HepG2 (cell line): Measurements from ENCODE around the gene CHST3. TPM values are rescaled to one million over a fixed set of nuclear protein-coding genes. Genes with fewer than 3 reads are reported as not detected.

ENCODE experiments used
- ATF1 ChIP-seq: IDR thresholded peaks from 2 replicates; pipeline ENCODE4 v1.6.1; 2016; ENCODE audit warnings: mild to moderate bottlenecking, control low read depth
- GATA4 ChIP-seq: sonication (generic); IDR thresholded peaks from 2 replicates; pipeline ENCODE4 v1.6.1; 2016; ENCODE audit warnings: antibody characterized with exemption, low read depth, borderline replicate concordance
- MZF1 ChIP-seq: sonication (generic); formaldehyde crosslinking; IDR thresholded peaks from 2 replicates; pipeline ENCODE4 v1.8.1; 2023; ENCODE audit warnings: mild to moderate bottlenecking, missing genetic modification reagents, borderline replicate concordance
- NCOA2 ChIP-seq: sonication (generic); formaldehyde crosslinking; IDR thresholded peaks from 2 replicates; pipeline ENCODE4 v1.8.0; 2022; ENCODE audit warnings: inconsistent platforms
- NR2C2 ChIP-seq: sonication (generic); formaldehyde crosslinking; IDR thresholded peaks from 2 replicates; pipeline ENCODE4 v1.4.0; 2020; ENCODE audit warnings: missing genetic modification reagents, mild to moderate bottlenecking, moderate library complexity, borderline replicate concordance
- RCOR2 ChIP-seq: IDR thresholded peaks from 2 replicates; pipeline ENCODE4 v1.6.1; 2016; ENCODE audit warnings: missing biosample characterization, missing genetic modification reagents
- SCMH1 ChIP-seq: sonication (generic); formaldehyde crosslinking; IDR thresholded peaks from 2 replicates; pipeline ENCODE4 v1.9.0; 2021; ENCODE audit warnings: missing genetic modification reagents, mild to moderate bottlenecking, borderline replicate concordance
- SMAD9 ChIP-seq: sonication (generic); formaldehyde crosslinking; IDR thresholded peaks from 2 replicates; pipeline ENCODE4 v1.5.1; 2020; ENCODE audit warnings: mild to moderate bottlenecking, missing genetic modification reagents
- SRSF4 ChIP-seq: fragments of 200-400 bp; formaldehyde crosslinking; IDR thresholded peaks from one replicate; pipeline ENCODE4 v1.6.1; 2018; ENCODE audit warnings: mild to moderate bottlenecking, low read depth, low read length, moderate library complexity; ENCODE audit not compliant: poor library complexity, severe bottlenecking
- YEATS4 ChIP-seq: sonication (generic); formaldehyde crosslinking; IDR thresholded peaks from 2 replicates; pipeline ENCODE4 v1.4.0; 2020; ENCODE audit warnings: missing genetic modification reagents, borderline replicate concordance
- ZNF234 ChIP-seq: sonication (generic); formaldehyde crosslinking; conservative IDR thresholded peaks from 2 replicates; pipeline ENCODE4 v1.5.1; 2020; ENCODE audit warnings: mild to moderate bottlenecking, missing genetic modification reagents
- ZNF460 ChIP-seq: sonication (generic); formaldehyde crosslinking; IDR thresholded peaks from 2 replicates; pipeline ENCODE4 v1.5.1; 2020; ENCODE audit warnings: missing genetic modification reagents, mild to moderate bottlenecking, borderline replicate concordance
- ZNF569 ChIP-seq: sonication (generic); formaldehyde crosslinking; IDR thresholded peaks from 2 replicates; pipeline ENCODE4 v1.5.0; 2020; ENCODE audit warnings: mild to moderate bottlenecking, missing genetic modification reagents, moderate library complexity, borderline replicate concordance
- ZNF768 ChIP-seq: sonication (generic); formaldehyde crosslinking; IDR thresholded peaks from 2 replicates; pipeline ENCODE4 v1.4.0; 2020; ENCODE audit warnings: missing genetic modification reagents
- ZNF792 ChIP-seq: IDR thresholded peaks from 2 replicates; pipeline ENCODE4 v1.6.1; 2016
- ZNF83 ChIP-seq: sonication (generic); formaldehyde crosslinking; IDR thresholded peaks from 2 replicates; pipeline ENCODE4 v1.4.0; 2020; ENCODE audit warnings: missing genetic modification reagents, mild to moderate bottlenecking, borderline replicate concordance
- polyA plus RNA-seq, 8 experiments: library from polyadenylated mRNA; depleted of rRNA in 3 of 8; stranded (reverse) in 7 of 8; unstranded in 1 of 8; fragments of >200 nt; fragmentation: Illumina TruSeq in 4 of 8; extraction: Trizol in 4 of 8; gene quantifications; 2 replicates each; pipeline versions ENCODE4 v1.2.1 to v1.2.3, GENCODE V29; 2011 to 2016; ENCODE audit warnings: low read depth in 4 of 8, missing spikeins in 1 of 8, mixed read lengths in 1 of 8; ENCODE audit not compliant: insufficient read depth in 1 of 8
- total RNA-seq, 5 experiments: library from RNA; depleted of rRNA; stranded (reverse); fragments of >200 nt; fragmentation: Illumina TruSeq; extraction: Trizol; gene quantifications; 2 replicates each; pipeline ENCODE4 v1.2.3, GENCODE V29; 2016; ENCODE audit warnings: low read depth in 1 of 5
- TF ChIP-seq, protein P1 (sequence below): sonication (generic); formaldehyde crosslinking; IDR thresholded peaks from 2 replicates; pipeline ENCODE4 v1.4.0; 2020; ENCODE audit warnings: missing genetic modification reagents
- TF ChIP-seq, protein P2 (sequence below): sonication (generic); formaldehyde crosslinking; IDR thresholded peaks from 2 replicates; pipeline ENCODE4 v1.5.0; 2020; ENCODE audit warnings: missing genetic modification reagents
- TF ChIP-seq, protein P3 (sequence below): sonication (generic); formaldehyde crosslinking; IDR thresholded peaks from 2 replicates; pipeline ENCODE4 v1.5.1; 2020; ENCODE audit warnings: mild to moderate bottlenecking, moderate library complexity, missing genetic modification reagents
- TF ChIP-seq, protein P4 (sequence below): sonication (generic); formaldehyde crosslinking; IDR thresholded peaks from 2 replicates; pipeline ENCODE4 v1.5.0; 2020; ENCODE audit warnings: missing genetic modification reagents
- TF ChIP-seq, protein P5 (sequence below): sonication (generic); formaldehyde crosslinking; conservative IDR thresholded peaks from 2 replicates; pipeline ENCODE4 v1.4.0; 2020; ENCODE audit warnings: mild to moderate bottlenecking, missing genetic modification reagents, moderate library complexity

The CHST3 gene
- total and polyA plus RNA-seq, 2 of the 13 experiments (the other 11 are each of a cell fraction or from before 2014, with no cell fraction given), result 7.2 to 18.7 TPM

DNA sequence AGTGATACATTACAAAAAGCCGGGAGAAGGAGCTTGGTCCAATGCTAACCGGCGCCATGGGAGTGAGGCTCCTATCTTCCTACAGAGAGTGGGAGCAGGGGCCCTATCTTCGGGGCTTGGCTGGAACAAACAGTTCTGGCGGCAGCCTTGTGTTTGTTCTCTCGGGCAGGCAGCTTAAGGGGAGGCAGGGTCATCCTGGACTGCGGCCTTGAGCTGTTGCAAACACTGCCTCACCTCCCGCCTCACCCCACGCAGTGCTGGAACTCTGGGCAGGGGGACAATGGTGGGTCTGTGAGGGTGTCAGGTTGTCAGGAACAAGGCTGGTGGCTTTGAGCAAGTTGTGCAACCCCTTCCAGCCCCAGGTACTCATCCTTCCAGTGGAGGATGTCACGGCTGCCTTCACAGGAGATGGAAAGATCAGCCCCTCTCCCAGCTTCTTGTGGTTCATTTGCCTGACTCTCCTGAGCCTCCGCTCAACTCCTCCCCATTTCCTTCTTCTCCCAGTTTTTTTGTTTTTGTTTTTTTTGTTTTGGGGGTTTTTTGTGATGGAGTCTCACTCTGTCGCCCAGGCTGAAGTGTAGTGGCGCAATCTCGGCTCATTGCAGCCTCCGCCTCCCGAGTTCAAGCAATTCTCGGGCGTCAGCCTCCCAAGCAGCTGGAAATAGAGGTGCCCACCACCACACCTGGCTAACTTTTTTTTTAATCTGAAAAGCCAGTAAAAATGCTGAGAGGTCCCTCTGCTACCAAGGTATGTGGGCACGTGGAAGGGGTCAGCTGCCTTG is 66.8 kb downstream of the CHST3 start (continued):
- TF ChIP-seq, protein P1, sequence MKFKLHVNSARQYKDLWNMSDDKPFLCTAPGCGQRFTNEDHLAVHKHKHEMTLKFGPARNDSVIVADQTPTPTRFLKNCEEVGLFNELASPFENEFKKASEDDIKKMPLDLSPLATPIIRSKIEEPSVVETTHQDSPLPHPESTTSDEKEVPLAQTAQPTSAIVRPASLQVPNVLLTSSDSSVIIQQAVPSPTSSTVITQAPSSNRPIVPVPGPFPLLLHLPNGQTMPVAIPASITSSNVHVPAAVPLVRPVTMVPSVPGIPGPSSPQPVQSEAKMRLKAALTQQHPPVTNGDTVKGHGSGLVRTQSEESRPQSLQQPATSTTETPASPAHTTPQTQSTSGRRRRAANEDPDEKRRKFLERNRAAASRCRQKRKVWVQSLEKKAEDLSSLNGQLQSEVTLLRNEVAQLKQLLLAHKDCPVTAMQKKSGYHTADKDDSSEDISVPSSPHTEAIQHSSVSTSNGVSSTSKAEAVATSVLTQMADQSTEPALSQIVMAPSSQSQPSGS (CRISPR knock-in tag), result peak; percentile 87
- TF ChIP-seq ZNF569 (CRISPR knock-in tag) (no peak), ZNF83 (CRISPR knock-in tag) (no peak), SMAD9 (CRISPR knock-in tag) (no peak), ATF1 (CRISPR knock-in tag) (no peak; the same call in 1 of the 2 replicates), ZNF234 (no peak), SCMH1 (CRISPR knock-in tag) (no peak), MZF1 (CRISPR knock-in tag) (0 out of 2 replicates have a peak, but pooled peaks have one; percentile 56), NR2C2 (CRISPR knock-in tag) (peak; percentile 72), GATA4 (peak; percentile 73; the same call in 1 of the 2 replicates), ZNF792 (CRISPR knock-in tag) (peak; percentile 92), SRSF4 (no peak), RCOR2 (CRISPR knock-in tag) (peak; percentile 89), NCOA2 (CRISPR knock-in tag) (peak; percentile 97), ZNF768 (CRISPR knock-in tag) (peak; percentile 45; the same call in 1 of the 2 replicates), ZNF460 (CRISPR knock-in tag) (peak; percentile 95), YEATS4 (CRISPR knock-in tag) (peak; percentile 81)
- TF ChIP-seq, protein P2, sequence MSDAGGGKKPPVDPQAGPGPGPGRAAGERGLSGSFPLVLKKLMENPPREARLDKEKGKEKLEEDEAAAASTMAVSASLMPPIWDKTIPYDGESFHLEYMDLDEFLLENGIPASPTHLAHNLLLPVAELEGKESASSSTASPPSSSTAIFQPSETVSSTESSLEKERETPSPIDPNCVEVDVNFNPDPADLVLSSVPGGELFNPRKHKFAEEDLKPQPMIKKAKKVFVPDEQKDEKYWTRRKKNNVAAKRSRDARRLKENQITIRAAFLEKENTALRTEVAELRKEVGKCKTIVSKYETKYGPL (CRISPR knock-in tag), result no peak
- TF ChIP-seq, protein P3, sequence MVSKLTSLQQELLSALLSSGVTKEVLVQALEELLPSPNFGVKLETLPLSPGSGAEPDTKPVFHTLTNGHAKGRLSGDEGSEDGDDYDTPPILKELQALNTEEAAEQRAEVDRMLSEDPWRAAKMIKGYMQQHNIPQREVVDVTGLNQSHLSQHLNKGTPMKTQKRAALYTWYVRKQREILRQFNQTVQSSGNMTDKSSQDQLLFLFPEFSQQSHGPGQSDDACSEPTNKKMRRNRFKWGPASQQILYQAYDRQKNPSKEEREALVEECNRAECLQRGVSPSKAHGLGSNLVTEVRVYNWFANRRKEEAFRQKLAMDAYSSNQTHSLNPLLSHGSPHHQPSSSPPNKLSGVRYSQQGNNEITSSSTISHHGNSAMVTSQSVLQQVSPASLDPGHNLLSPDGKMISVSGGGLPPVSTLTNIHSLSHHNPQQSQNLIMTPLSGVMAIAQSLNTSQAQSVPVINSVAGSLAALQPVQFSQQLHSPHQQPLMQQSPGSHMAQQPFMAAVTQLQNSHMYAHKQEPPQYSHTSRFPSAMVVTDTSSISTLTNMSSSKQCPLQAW (CRISPR knock-in tag), result no peak; the same call in 1 of the 2 replicates
- TF ChIP-seq, protein P4, sequence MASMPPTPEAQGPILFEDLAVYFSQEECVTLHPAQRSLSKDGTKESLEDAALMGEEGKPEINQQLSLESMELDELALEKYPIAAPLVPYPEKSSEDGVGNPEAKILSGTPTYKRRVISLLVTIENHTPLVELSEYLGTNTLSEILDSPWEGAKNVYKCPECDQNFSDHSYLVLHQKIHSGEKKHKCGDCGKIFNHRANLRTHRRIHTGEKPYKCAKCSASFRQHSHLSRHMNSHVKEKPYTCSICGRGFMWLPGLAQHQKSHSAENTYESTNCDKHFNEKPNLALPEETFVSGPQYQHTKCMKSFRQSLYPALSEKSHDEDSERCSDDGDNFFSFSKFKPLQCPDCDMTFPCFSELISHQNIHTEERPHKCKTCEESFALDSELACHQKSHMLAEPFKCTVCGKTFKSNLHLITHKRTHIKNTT (CRISPR knock-in tag), result no peak
- TF ChIP-seq, protein P5, sequence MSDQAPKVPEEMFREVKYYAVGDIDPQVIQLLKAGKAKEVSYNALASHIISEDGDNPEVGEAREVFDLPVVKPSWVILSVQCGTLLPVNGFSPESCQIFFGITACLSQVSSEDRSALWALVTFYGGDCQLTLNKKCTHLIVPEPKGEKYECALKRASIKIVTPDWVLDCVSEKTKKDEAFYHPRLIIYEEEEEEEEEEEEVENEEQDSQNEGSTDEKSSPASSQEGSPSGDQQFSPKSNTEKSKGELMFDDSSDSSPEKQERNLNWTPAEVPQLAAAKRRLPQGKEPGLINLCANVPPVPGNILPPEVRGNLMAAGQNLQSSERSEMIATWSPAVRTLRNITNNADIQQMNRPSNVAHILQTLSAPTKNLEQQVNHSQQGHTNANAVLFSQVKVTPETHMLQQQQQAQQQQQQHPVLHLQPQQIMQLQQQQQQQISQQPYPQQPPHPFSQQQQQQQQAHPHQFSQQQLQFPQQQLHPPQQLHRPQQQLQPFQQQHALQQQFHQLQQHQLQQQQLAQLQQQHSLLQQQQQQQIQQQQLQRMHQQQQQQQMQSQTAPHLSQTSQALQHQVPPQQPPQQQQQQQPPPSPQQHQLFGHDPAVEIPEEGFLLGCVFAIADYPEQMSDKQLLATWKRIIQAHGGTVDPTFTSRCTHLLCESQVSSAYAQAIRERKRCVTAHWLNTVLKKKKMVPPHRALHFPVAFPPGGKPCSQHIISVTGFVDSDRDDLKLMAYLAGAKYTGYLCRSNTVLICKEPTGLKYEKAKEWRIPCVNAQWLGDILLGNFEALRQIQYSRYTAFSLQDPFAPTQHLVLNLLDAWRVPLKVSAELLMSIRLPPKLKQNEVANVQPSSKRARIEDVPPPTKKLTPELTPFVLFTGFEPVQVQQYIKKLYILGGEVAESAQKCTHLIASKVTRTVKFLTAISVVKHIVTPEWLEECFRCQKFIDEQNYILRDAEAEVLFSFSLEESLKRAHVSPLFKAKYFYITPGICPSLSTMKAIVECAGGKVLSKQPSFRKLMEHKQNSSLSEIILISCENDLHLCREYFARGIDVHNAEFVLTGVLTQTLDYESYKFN, result peak; percentile 98
